ENCODE results near the gene SPOCK3. TPM values are rescaled to one million over a fixed set of nuclear protein-coding genes. Genes with fewer than 3 reads are reported as not detected.

Gene SPOCK3
- total RNA-seq, 2 donors from 2014 or later: not detected

DNA sequence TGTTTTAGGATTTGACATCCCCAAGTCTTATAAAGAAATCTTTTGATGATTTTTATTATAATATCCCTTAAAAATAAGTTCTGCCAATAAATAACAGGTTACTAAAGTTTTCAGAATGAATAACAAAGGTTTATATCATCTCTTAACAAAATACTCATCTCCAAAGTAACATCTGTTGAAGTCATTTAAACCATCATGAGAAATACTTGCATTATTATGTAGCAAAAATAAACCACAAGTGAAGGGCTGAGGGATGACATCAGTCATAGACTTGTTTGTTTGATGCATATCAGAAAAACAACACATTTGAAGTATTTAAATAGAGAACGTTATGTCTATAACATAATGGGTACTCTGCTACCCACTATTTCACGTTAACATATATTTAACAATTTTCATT lies 114.9 kb downstream of the SPOCK3 start:
- no peak overlapping the region for H3K27ac ChIP-seq
- H3K4me3 ChIP-seq: no peak overlapping the region
- no peak for DNase-seq (ENCODE audit: low spot score)
- TF ChIP-seq, protein P1, sequence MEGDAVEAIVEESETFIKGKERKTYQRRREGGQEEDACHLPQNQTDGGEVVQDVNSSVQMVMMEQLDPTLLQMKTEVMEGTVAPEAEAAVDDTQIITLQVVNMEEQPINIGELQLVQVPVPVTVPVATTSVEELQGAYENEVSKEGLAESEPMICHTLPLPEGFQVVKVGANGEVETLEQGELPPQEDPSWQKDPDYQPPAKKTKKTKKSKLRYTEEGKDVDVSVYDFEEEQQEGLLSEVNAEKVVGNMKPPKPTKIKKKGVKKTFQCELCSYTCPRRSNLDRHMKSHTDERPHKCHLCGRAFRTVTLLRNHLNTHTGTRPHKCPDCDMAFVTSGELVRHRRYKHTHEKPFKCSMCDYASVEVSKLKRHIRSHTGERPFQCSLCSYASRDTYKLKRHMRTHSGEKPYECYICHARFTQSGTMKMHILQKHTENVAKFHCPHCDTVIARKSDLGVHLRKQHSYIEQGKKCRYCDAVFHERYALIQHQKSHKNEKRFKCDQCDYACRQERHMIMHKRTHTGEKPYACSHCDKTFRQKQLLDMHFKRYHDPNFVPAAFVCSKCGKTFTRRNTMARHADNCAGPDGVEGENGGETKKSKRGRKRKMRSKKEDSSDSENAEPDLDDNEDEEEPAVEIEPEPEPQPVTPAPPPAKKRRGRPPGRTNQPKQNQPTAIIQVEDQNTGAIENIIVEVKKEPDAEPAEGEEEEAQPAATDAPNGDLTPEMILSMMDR (IDR thresholded peaks at IDR 0.05): no peak
- H3K4me1 ChIP-seq: no peaks in the 10 kb centered on the region
- H3K27me3 ChIP-seq: no peaks in the 10 kb centered on the region
- no peaks in the 10 kb centered on the region for H3K9me3 ChIP-seq
- no peaks in the 10 kb centered on the region for H3K36me3 ChIP-seq

- TF ChIP-seq, protein P1 (IDR thresholded peaks at IDR 0.05): no peak
- Histone ChIP-seq H3K27me3 (no peaks in the 10 kb centered on the region), H3K4me3 (no peak overlapping the region), H3K36me3 (no peaks in the 10 kb centered on the region), H3K27ac (no peak overlapping the region), H3K4me1 (no peaks in the 10 kb centered on the region), H3K9me3 (no peaks in the 10 kb centered on the region)
- DNase-seq (ENCODE audit: low spot score): no peak
These were observed 117.0 kb downstream of the SPOCK3 start for GRCh38 chr4:167117273-167117672.

DNA sequence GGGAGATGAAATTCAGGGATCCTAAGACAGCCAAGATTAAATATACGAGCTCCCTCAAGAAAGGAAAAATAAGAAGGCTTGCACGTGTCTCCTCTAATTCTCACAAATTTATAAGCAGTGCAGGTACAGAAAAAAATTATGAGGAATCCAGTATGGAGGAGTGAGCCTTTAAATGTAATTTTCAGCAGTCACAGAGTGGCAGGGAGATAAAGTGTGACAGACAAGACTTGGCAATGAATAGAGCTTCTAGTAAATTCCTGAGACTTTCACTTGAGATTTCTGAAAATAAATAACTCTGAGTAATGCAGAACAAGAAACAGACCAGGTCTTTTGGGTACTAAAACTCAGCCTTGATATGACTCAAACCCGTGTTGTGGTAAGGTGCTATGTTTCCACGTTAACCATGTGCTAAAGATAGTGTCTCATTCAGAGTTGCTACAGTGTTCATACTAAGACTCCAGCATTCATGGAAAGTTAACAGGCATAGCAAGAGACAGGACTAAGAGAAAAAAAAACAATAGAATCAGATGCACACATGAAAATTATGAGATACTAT lies 119.8 kb downstream of the SPOCK3 start:
- no peak for DNase-seq (ENCODE audit: low spot score)
- Histone ChIP-seq H3K4me1 (no peaks in the 10 kb centered on the region), H3K9me3 (no peaks in the 10 kb centered on the region), H3K27me3 (no peaks in the 10 kb centered on the region), H3K27ac (no peak overlapping the region), H3K36me3 (no peaks in the 10 kb centered on the region), H3K4me3 (no peak overlapping the region)
- TF ChIP-seq, protein P1 (IDR thresholded peaks at IDR 0.05): no peak

DNA sequence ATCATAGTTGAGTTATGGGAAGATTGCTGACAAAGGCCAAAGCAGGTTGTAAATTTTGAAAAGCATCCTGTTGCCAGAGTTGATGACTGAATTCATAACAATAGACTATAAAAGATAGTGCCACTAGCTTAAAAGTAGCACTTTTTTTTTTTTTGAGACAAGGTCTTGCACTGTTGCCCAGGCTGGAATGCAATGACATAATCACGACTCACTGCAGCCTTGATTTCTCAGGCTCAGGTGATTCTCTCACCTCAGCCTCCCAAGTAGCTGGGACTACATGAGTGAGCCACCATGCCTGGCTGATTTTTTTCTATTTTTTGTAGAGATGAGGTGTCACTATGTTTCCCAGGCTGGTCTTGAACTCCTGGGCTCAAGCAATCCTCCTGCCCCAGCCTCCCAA lies 122.7 kb downstream of the SPOCK3 start:
- TF ChIP-seq, protein P1 (IDR thresholded peaks at IDR 0.05): no peak
- no peaks in the 10 kb centered on the region for H3K4me1 ChIP-seq
- no peak for DNase-seq (ENCODE audit: low spot score)
- no peak overlapping the region for H3K4me3 ChIP-seq
- no peak overlapping the region for H3K27ac ChIP-seq
- H3K27me3 ChIP-seq: no peaks in the 10 kb centered on the region
- H3K9me3 ChIP-seq: no peaks in the 10 kb centered on the region
- no peaks in the 10 kb centered on the region for H3K36me3 ChIP-seq

GRCh38 chr4:167111092-167111491 lies 123.2 kb downstream of the SPOCK3 start:
- TF ChIP-seq, protein P1 (IDR thresholded peaks at IDR 0.05): no peak
- Histone ChIP-seq H3K9me3 (no peaks in the 10 kb centered on the region), H3K27ac (no peak overlapping the region), H3K4me1 (no peaks in the 10 kb centered on the region), H3K36me3 (no peaks in the 10 kb centered on the region), H3K27me3 (no peaks in the 10 kb centered on the region), H3K4me3 (no peak overlapping the region)
- DNase-seq (ENCODE audit: low spot score): no peak

- no peaks in the 10 kb centered on the region for H3K9me3 ChIP-seq
- no peak overlapping the region for H3K27ac ChIP-seq
- no peaks in the 10 kb centered on the region for H3K36me3 ChIP-seq
- H3K4me3 ChIP-seq: no peak overlapping the region
- H3K4me1 ChIP-seq: no peaks in the 10 kb centered on the region
- no peak for DNase-seq (ENCODE audit: low spot score)
- TF ChIP-seq, protein P1 (IDR thresholded peaks at IDR 0.05): no peak
- no peaks in the 10 kb centered on the region for H3K27me3 ChIP-seq
These were observed 124.4 kb downstream of the SPOCK3 start for GRCh38 chr4:167109859-167110258.
